AG04450 (cell line): ENCODE results near the gene GRM4. TPM values are rescaled to one million over a fixed set of nuclear protein-coding genes. Genes with fewer than 3 reads are reported as not detected.

Source experiments
- CTCF ChIA-PET: fragments of 300-600, 350-600 bp; formaldehyde crosslinking; extraction: SDS; loops from one replicate; lab custom pipeline; 2022; ENCODE audit warnings: antibody characterized with exemption, inconsistent platforms; lab: Charles Lee
- POLR2A ChIA-PET: fragments of 350-600 bp; formaldehyde crosslinking; extraction: SDS; loops from one replicate; lab custom pipeline; 2021; ENCODE audit warnings: antibody characterized with exemption, inconsistent platforms; lab: Yijun Ruan, JAX
- DNase-seq: peaks from one replicate; pipeline ENCODE4 v3.0.0-alpha.2; 2011; ENCODE audit warnings: low read depth, low spot score
- H3K27ac ChIP-seq: one replicate; pipeline ENCODE4 v1.5.1; 2012; ENCODE audit warnings: low read depth, low read length, control low read depth
- H3K27me3 ChIP-seq: one replicate; pipeline ENCODE4 v1.6.0; 2012; ENCODE audit warnings: low read length; ENCODE audit not compliant: control insufficient read depth, insufficient read depth
- H3K4me3 ChIP-seq: 2 replicates; pipeline ENCODE4 v1.5.1; 2011; ENCODE audit warnings: mild to moderate bottlenecking, low read depth, low read length, control low read depth
- H3K9me3 ChIP-seq: 2 replicates; pipeline ENCODE4 v1.5.1; 2012; ENCODE audit warnings: low read length; ENCODE audit not compliant: control insufficient read depth, insufficient read depth
- CTCF ChIP-seq: IDR thresholded peaks from 2 replicates; pipeline ENCODE4 v1.5.1; 2011; ENCODE audit warnings: low read depth, low read length, control low read depth, inconsistent platforms
- polyA plus RNA-seq: library from polyadenylated mRNA; depleted of rRNA; stranded (reverse); fragments of >200 nt; gene quantifications from 2 replicates; pipeline ENCODE4 v1.2.3, GENCODE V29; 2011

Gene GRM4
- polyA plus RNA-seq, 1 experiment, result not detected

GRCh38 chr6:34177181-34177591 is 31.3 kb upstream of the GRM4 start:
- no peak overlapping the region for H3K27ac ChIP-seq
- POLR2A ChIA-PET, result no interaction called here
- CTCF ChIA-PET, result no interaction called here
- peaks cover 5% of the 10 kb centered on the region; the same call in 1 of the 2 replicates for H3K9me3 ChIP-seq
- peaks cover 4% of the 10 kb centered on the region for H3K27me3 ChIP-seq
- no peak for DNase-seq
- no peak for TF ChIP-seq CTCF
- H3K4me3 ChIP-seq, result no peak overlapping the region

GRCh38 chr6:34176261-34177031 is 30.6 kb upstream of the GRM4 start:
- H3K9me3 ChIP-seq, result peaks cover 5% of the 10 kb centered on the region; the same call in 1 of the 2 replicates
- POLR2A ChIA-PET, result no interaction called here
- CTCF ChIA-PET, result interaction anchor here (0.6 kb wide), 1 partner anchor 13 kb away, joined by 3 read pairs; no protein-coding TSS in a partner anchor
- H3K4me3 ChIP-seq, result no peak overlapping the region
- DNase-seq, result no peak
- peaks cover 4% of the 10 kb centered on the region for H3K27me3 ChIP-seq
- no peak for TF ChIP-seq CTCF
- no peak overlapping the region for H3K27ac ChIP-seq

- CTCF ChIA-PET, result no interaction called here
- no peak for TF ChIP-seq CTCF
- peaks cover 5% of the 10 kb centered on the region; the same call in 1 of the 2 replicates for H3K9me3 ChIP-seq
- POLR2A ChIA-PET, result interaction anchor here (0.5 kb wide), 1 partner anchor 353 kb away, joined by 3 read pairs; no protein-coding TSS in a partner anchor
- no peak for DNase-seq
- H3K27me3 ChIP-seq, result peaks cover 4% of the 10 kb centered on the region
- no peak overlapping the region for H3K4me3 ChIP-seq
- H3K27ac ChIP-seq, result no peak overlapping the region
Observed at GRCh38 chr6:34174846-34175399, 29.0 kb upstream of the GRM4 start.

- H3K4me3 ChIP-seq, result no peak overlapping the region
- ChIA-PET POLR2A (no interaction called here), CTCF (interaction anchor here (1.0 to 1.3 kb wide), 2 partner anchors 10 to 118 kb away, joined by 3 read pairs; no protein-coding TSS in a partner anchor)
- DNase-seq, result no peak
- TF ChIP-seq CTCF, result no peak
- no peaks in the 10 kb centered on the region; the same call in 1 of the 2 replicates for H3K9me3 ChIP-seq
- peaks cover 2% of the 10 kb centered on the region for H3K27me3 ChIP-seq
- H3K27ac ChIP-seq, result no peak overlapping the region
Observed at GRCh38 chr6:34172961-34173775, 27.3 kb upstream of the GRM4 start.
